Kidney epithelial cell (primary cell): Measurements from ENCODE around the gene DOCK1. TPM values are rescaled to one million over a fixed set of nuclear protein-coding genes. Genes with fewer than 3 reads are reported as not detected.

ENCODE experiments used
- DNase-seq: peaks from one replicate; pipeline ENCODE4 v3.0.0-alpha.2; 2010; ENCODE audit warnings: low read depth
- H3K27me3 ChIP-seq: 2 replicates; pipeline ENCODE4 v1.6.0; 2011; ENCODE audit warnings: low read length; ENCODE audit not compliant: control insufficient read depth, insufficient read depth
- H3K36me3 ChIP-seq: 2 replicates; pipeline ENCODE4 v1.5.1; 2011; ENCODE audit warnings: low read length; ENCODE audit not compliant: control insufficient read depth, insufficient read depth
- H3K4me3 ChIP-seq: 2 replicates; pipeline ENCODE4 v1.5.1; 2011; ENCODE audit warnings: low read depth, mild to moderate bottlenecking, control low read depth, low read length
- CTCF ChIP-seq: IDR thresholded peaks from 2 replicates; pipeline ENCODE4 v1.5.1; 2011; ENCODE audit warnings: mild to moderate bottlenecking, moderate library complexity, low read length, control low read depth, inconsistent platforms; ENCODE audit not compliant: insufficient read depth, poor library complexity, severe bottlenecking
- total RNA-seq: library from RNA; depleted of rRNA; stranded (reverse); fragments of >200 nt; gene quantifications from 2 replicates; pipeline ENCODE4 v1.2.3, GENCODE V29; 2015

Gene DOCK1
- total RNA-seq, 1 donor from 2014 or later, result 39.5 TPM

GRCh38 chr10:127012769-127013152, 107.5 kb downstream of the DOCK1 start:
- TF ChIP-seq CTCF, result no peak
- H3K36me3 ChIP-seq, result no peaks in the 10 kb centered on the region

GRCh38 chr10:127013211-127013656, 108.0 kb downstream of the DOCK1 start:
- H3K36me3 ChIP-seq, result no peaks in the 10 kb centered on the region
- no peak overlapping the region for H3K4me3 ChIP-seq
- no peak for TF ChIP-seq CTCF
- H3K27me3 ChIP-seq, result no peaks in the 10 kb centered on the region
- DNase-seq, result no peak

More at GRCh38 chr10:127012769-127013152, 107.5 kb downstream of the DOCK1 start:
- peak; percentile 48 for DNase-seq
- Histone ChIP-seq H3K4me3 (no peak overlapping the region), H3K27me3 (no peaks in the 10 kb centered on the region)

DNA sequence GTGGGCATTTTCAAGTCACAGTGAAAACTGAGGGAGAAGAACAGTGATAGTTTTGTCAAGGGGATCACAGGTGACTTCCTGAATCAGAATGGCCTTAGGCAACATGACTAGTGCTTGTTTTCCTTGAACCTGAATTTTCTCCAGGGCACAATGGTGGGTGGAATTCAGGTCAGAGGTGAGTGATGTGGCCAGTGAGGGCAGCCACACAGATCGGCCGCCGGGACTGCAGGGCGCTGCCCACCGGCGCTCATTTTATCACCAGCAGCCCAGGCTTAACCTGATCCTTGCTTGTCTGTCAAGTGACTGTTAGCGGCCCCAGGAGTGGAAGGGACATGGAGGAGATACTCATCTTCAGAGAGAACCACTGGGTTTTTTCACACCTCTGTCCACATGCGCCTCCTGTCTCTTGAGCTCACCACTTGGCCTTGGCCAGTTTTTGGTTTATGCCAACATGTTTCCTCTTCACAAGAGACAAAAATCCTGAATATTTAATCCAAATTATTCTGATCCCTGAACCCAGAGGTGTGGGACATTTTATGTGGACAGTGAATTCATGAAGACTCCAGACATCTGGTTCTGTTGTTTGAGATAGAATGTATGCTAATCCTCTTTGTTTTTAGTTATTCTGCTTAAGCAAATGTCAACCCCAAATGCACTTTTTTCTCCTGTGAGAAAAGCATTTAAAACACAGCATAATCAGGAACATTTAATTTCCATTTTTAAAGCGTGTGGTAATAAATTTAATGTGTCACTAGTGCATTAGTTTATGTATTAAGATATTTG, 108.7 kb downstream of the DOCK1 start:
- Histone ChIP-seq H3K36me3 (no peaks in the 10 kb centered on the region), H3K27me3 (no peaks in the 10 kb centered on the region), H3K4me3 (no peak overlapping the region)
- TF ChIP-seq CTCF, result no peak
- DNase-seq, result no peak

GRCh38 chr10:127014671-127015070, 109.4 kb downstream of the DOCK1 start:
- H3K36me3 ChIP-seq, result no peaks in the 10 kb centered on the region
- TF ChIP-seq CTCF, result no peak

DNA sequence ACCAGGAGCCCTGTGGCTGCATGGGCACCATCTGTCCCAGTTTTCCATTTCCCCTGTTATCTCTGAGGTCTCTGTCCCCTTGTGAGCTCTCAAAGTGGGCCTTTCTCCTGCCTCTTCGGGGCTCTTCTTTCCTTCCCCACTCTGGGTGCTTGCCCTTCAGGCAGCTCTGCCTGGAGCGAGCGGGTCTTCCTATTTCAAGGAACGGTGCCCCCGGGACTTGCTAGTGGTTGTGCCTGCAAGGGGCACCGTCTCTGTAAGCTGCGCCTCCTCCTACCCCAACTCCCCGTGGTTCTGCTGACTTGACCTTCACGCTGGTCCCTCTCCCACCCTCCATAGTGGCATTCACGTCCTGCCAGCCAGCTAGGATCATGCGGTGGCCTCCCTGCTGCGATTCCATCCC, 110.1 kb downstream of the DOCK1 start:
- no peak for TF ChIP-seq CTCF
- no peak for DNase-seq
- Histone ChIP-seq H3K4me3 (no peak overlapping the region), H3K36me3 (no peaks in the 10 kb centered on the region), H3K27me3 (no peaks in the 10 kb centered on the region)

More at GRCh38 chr10:127014671-127015070, 109.4 kb downstream of the DOCK1 start:
- no peak for DNase-seq
- no peak overlapping the region for H3K4me3 ChIP-seq
- no peaks in the 10 kb centered on the region for H3K27me3 ChIP-seq

GRCh38 chr10:127016331-127016730, 111.1 kb downstream of the DOCK1 start:
- Histone ChIP-seq H3K36me3 (no peaks in the 10 kb centered on the region), H3K4me3 (no peak overlapping the region), H3K27me3 (no peaks in the 10 kb centered on the region)
- no peak for DNase-seq
- TF ChIP-seq CTCF, result no peak
